ENCODE measurements around the gene CLCN3. TPM values are rescaled to one million over a fixed set of nuclear protein-coding genes. Genes with fewer than 3 reads are reported as not detected.

The CLCN3 gene
- total RNA-seq, 1 experiment from 2014 or later: 42.1 TPM

- Histone ChIP-seq H3K9me3 (no peaks in the 10 kb centered on the region), H3K27me3 (replicated peaks; ENCODE audit: control insufficient read depth, insufficient read depth, low read length) (no peaks in the 10 kb centered on the region), H3K36me3 (ENCODE audit: control insufficient read depth, insufficient read depth, low read length) (no peaks in the 10 kb centered on the region), H3K4me3 (ENCODE audit: low read depth, low read length) (no peak overlapping the region), H3K4me1 (no peaks in the 10 kb centered on the region)
- no peak overlapping the region for H3K27ac Mint-ChIP-seq (ENCODE audit: unreplicated experiment)
- H3K9me3 Mint-ChIP-seq (ENCODE audit: unreplicated experiment): no peaks in the 10 kb centered on the region
- ChIA-PET CTCF (no interaction called here), POLR2A (no interaction called here)
- no peaks in the 10 kb centered on the region for H3K4me1 Mint-ChIP-seq (ENCODE audit: low read depth, unreplicated experiment)
- DNase-seq: no peak
- intact Hi-C loops (cut with micrococcal nuclease; ENCODE audit: unreplicated experiment): no loop called here
- no peak for TF ChIP-seq CTCF (IDR thresholded peaks at IDR 0.05; ENCODE audit: insufficient read depth in 1 of 2, low read depth in 1 of 2, low read length in 1 of 2, severe bottlenecking in 1 of 2, unreplicated experiment in 1 of 2)
- BruUV-seq (replicated peaks): no TSS peak
- H3K27me3 Mint-ChIP-seq (ENCODE audit: insufficient read depth, unreplicated experiment): no peaks in the 10 kb centered on the region
- peaks cover 25% of the 10 kb centered on the region for H3K36me3 Mint-ChIP-seq (ENCODE audit: insufficient read depth, unreplicated experiment)
- H3K4me3 Mint-ChIP-seq (ENCODE audit: unreplicated experiment): no peak overlapping the region
Measured at GRCh38 chr4:169682372-169683047, 62.1 kb downstream of the CLCN3 start.

- no peak overlapping the region for H3K4me3 Mint-ChIP-seq (ENCODE audit: unreplicated experiment)
- no peaks in the 10 kb centered on the region for H3K27me3 ChIP-seq (replicated peaks; ENCODE audit: control insufficient read depth, insufficient read depth, low read length)
- no peaks in the 10 kb centered on the region for H3K9me3 ChIP-seq
- H3K9me3 Mint-ChIP-seq (ENCODE audit: unreplicated experiment): no peaks in the 10 kb centered on the region
- no peaks in the 10 kb centered on the region for H3K4me1 ChIP-seq
- no peak for DNase-seq
- POLR2A ChIA-PET: no interaction called here
- no TSS peak for BruUV-seq (replicated peaks)
- H3K4me3 ChIP-seq (ENCODE audit: low read depth, low read length): no peak overlapping the region
- CTCF ChIA-PET: no interaction called here
- peaks cover 12% of the 10 kb centered on the region for H3K36me3 Mint-ChIP-seq (ENCODE audit: insufficient read depth, unreplicated experiment)
- intact Hi-C loops (cut with micrococcal nuclease; ENCODE audit: unreplicated experiment): no loop called here
- no peaks in the 10 kb centered on the region for H3K36me3 ChIP-seq (ENCODE audit: control insufficient read depth, insufficient read depth, low read length)
- no peak overlapping the region for H3K27ac Mint-ChIP-seq (ENCODE audit: unreplicated experiment)
- TF ChIP-seq CTCF (IDR thresholded peaks at IDR 0.05; ENCODE audit: insufficient read depth in 1 of 2, low read depth in 1 of 2, low read length in 1 of 2, severe bottlenecking in 1 of 2, unreplicated experiment in 1 of 2): no peak
- no peaks in the 10 kb centered on the region for H3K27me3 Mint-ChIP-seq (ENCODE audit: insufficient read depth, unreplicated experiment)
- no peaks in the 10 kb centered on the region for H3K4me1 Mint-ChIP-seq (ENCODE audit: low read depth, unreplicated experiment)
Measured at GRCh38 chr4:169689681-169690080, 69.3 kb downstream of the CLCN3 start.

- peaks cover 12% of the 10 kb centered on the region for H3K36me3 Mint-ChIP-seq (ENCODE audit: insufficient read depth, unreplicated experiment)
Measured at GRCh38 chr4:169690787-169691186, 70.4 kb downstream of the CLCN3 start.

More at GRCh38 chr4:169690787-169691186, 70.4 kb downstream of the CLCN3 start:
- TF ChIP-seq CTCF (IDR thresholded peaks at IDR 0.05; ENCODE audit: insufficient read depth in 1 of 2, low read depth in 1 of 2, low read length in 1 of 2, severe bottlenecking in 1 of 2, unreplicated experiment in 1 of 2): no peak
- H3K9me3 ChIP-seq: no peaks in the 10 kb centered on the region
- H3K4me3 Mint-ChIP-seq (ENCODE audit: unreplicated experiment): no peak overlapping the region
- CTCF ChIA-PET: no interaction called here
- DNase-seq: no peak
- H3K27me3 Mint-ChIP-seq (ENCODE audit: insufficient read depth, unreplicated experiment): no peaks in the 10 kb centered on the region
- no peaks in the 10 kb centered on the region for H3K36me3 ChIP-seq (ENCODE audit: control insufficient read depth, insufficient read depth, low read length)
- POLR2A ChIA-PET: no interaction called here
- BruUV-seq (replicated peaks): no TSS peak
- H3K9me3 Mint-ChIP-seq (ENCODE audit: unreplicated experiment): no peaks in the 10 kb centered on the region
- no peaks in the 10 kb centered on the region for H3K27me3 ChIP-seq (replicated peaks; ENCODE audit: control insufficient read depth, insufficient read depth, low read length)
- intact Hi-C loops (cut with micrococcal nuclease; ENCODE audit: unreplicated experiment): no loop called here
- no peaks in the 10 kb centered on the region for H3K4me1 Mint-ChIP-seq (ENCODE audit: low read depth, unreplicated experiment)
- H3K4me1 ChIP-seq: no peaks in the 10 kb centered on the region
- no peak overlapping the region for H3K27ac Mint-ChIP-seq (ENCODE audit: unreplicated experiment)
- H3K4me3 ChIP-seq (ENCODE audit: low read depth, low read length): no peak overlapping the region

All from Caco-2 (cell line).